GM20431 (cell line): ENCODE measurements around the gene SMOC1.

Experiments
- in situ Hi-C: fragments of 300-500 bp; cut with MseI, MboI; formaldehyde crosslinking; loops from one replicate; pipeline ENCODE4 v1.15.0; 2020; ENCODE audit warnings: low sequenced_read_pairs; ENCODE audit not compliant: unreplicated experiment

The SMOC1 gene, protein sequence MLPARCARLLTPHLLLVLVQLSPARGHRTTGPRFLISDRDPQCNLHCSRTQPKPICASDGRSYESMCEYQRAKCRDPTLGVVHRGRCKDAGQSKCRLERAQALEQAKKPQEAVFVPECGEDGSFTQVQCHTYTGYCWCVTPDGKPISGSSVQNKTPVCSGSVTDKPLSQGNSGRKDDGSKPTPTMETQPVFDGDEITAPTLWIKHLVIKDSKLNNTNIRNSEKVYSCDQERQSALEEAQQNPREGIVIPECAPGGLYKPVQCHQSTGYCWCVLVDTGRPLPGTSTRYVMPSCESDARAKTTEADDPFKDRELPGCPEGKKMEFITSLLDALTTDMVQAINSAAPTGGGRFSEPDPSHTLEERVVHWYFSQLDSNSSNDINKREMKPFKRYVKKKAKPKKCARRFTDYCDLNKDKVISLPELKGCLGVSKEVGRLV

DNA sequence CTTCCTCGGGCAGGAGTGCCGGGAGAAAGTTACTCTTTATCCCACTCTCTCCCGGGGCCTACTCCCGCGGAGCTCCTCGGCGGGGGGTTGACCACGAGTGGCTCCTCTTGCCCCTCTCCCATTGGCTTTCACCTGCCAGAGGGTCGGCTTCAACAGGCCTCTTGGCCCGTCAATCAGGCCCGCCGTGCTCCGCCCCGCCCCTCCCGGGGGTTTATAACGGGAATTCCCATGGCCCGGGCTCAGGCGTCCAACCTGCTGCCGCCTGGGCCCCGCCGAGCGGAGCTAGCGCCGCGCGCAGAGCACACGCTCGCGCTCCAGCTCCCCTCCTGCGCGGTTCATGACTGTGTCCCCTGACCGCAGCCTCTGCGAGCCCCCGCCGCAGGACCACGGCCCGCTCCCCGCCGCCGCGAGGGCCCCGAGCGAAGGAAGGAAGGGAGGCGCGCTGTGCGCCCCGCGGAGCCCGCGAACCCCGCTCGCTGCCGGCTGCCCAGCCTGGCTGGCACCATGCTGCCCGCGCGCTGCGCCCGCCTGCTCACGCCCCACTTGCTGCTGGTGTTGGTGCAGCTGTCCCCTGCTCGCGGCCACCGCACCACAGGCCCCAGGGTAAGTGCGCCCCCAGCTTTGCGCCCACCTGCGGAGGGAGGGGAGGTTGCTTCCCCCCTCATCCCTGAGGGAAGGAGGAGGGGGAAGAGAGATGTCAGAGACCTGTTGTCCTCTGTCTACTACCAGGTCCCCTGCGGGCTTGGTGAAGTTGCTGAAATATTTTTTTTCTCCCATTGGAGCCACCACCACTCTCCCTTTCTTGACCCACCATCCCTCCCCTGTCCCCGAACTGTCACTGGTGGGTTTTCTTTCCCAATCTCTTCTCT is at the start of gene SMOC1:
TSS of gene SMOC1 (plus strand) at position 242 of the 869 bp plus-strand sequence. CDS start at position 505, 263 bp downstream.
- in situ Hi-C loops = no loop called here

DNA sequence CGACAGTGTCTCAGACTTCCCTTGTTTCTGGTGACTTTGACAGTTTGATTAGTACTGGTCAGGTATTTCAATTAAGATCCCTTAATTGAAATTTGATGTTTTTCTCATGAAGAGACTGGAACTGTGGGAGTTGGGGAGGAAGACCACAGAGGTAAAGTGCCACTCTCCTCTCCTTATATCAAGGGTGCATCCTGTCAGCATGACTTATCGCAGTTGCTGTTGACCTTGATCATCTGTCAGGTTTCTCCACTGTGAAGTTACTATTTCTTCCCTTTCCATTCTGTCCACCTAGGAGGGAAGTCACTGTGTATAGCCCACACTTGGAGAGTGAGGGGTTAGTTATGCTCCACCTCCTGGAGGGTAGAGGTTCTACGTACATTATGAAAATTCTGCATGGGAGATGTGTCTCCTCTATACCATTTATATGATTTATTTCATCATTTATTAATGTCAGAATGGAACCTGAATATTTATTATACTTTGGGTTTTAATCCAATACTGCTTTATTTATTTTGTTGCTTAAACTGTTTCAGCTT is 40.3 kb upstream of the SMOC1 start:
- in situ Hi-C loops = no loop called here

DNA sequence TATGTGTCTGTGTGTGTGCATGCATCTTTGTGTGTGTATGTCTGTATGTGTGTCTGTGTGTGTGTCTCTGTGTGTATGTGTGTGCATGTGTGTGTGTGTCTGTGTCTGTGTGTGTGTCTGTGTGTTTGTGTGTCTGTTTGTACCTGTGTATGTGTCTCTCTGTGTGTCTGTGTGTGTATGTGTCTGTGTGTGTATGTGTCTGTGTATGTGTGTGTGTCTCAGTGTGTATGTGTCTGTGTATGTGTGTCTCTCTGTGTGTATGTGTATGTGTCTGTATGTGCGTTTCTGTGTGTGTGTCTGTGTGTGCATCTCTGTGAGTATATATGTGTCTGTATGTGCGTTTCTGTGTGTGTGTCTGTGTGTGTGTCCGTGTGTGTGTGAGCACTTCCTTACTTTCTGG is 39.6 kb upstream of the SMOC1 start:
- in situ Hi-C loops = no loop called here

DNA sequence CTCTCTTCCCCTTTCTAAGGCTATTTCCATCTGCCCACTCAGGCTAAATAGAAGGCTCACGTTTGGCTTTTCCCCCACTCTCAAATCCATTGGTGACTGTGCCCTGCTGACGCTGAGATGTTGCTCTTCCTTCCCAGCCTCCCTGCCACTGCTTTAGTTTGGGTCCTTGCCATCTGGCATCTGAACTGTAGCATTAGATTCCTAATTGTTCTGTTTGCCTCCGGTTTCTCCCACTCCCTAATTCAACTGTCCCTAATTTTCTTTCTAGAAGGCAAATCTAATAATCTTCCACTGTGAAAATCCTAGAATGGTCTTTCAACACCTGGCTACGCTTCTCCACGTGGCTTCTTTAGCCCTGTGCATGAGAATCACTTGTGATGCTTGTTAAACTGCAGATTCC is 37.6 kb upstream of the SMOC1 start:
- in situ Hi-C loops = no loop called here

DNA sequence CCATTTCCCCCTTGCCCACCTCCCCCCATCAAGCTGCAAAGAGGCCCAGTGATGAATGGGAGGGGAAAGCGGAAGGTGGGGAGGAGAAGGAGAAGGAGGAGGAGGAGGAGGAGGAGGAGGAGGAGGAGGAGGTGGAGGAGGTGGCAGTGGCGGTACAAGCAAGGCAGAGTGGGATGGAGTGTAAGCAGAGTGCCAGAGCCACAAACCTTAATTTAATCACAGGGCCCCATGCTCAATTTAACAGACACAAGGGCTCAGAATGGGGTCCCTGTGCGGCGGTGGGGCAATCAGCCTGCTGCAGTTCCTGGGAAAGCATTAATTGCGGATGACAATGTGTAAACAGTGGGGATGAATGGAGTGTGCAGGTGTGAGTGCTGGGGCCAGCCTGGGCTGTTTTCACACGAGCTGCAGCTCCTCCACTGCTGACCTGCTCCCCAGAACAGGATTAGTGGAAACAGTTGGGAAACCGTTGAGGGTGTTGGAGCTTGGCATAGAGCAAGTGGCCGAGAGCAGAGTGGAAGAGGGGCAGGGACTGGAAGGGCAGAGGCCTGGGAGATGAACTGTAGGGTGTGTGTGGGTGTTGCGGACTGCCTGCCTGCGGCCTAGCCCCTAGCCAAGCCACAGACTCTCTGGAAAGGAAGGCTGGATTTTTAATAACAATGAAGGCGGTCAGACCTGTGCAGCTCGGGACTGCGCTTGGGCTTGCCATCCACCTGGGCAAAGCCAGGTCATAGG is 36.4 kb upstream of the SMOC1 start:
- in situ Hi-C loops = no loop called here

DNA sequence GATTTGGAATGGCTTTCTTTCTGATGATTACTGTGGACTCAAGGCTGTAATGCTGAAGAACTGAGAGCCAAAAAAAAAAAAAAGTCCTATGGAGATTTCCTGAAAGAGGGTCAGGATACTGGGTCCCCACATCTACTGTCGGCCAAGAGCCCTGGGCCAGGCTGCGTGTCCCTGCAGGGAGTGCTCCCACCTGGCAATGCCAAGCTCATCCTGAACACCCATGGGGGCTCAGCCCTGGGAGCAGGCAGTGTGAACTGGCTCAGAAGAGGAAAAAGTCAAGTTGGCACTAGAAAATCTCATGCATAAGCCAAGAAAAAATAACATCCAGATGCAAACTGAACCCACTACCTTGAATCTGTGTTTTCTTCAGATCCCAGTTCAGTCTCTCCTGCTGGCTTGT is 35.0 kb upstream of the SMOC1 start:
- in situ Hi-C loops = no loop called here

DNA sequence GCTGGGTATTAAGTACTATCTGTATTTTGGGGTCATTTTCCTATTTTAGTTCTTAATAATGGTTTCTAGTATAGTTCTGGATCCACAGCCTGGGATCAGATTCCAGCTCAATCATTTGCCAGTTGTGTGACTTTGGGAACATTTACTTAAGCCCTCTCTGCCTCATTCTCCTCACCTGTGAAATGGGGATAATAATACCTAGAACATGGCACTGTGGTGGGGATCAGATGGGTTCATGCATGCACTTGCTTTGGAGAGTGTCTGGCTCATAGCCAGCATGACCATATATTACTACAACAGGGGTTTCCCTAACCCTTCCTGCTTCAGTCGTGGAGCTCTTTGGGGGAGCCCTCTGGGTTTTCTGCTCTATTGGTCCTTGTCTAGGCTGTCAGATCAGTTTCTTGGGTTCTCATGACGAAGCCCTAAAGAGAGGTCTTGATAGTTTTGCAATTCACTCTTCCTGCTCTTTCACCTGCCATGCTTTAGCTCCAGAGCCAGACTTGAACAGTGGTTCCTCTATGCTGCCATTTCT is 34.1 kb upstream of the SMOC1 start:
- in situ Hi-C loops = no loop called here

DNA sequence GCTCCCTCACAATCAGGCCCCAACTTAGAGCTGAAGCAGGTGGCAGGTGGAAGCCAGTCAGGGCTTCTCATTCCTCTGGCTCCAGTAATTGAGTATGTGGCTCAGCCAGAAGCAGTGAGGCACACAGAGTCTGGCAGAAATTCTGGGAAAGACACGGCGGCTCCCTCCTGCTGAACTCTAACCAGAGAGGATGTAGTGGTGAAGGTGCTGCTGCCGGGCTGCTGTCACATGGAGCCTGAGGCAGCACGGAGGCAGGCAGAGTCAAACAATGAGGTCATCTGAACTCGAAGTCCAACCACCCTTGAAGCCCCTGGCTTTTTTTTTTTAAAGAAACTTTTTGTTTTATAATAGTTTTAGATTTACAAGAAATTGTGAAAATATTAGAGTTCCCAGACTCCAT is 33.4 kb upstream of the SMOC1 start:
- in situ Hi-C loops = no loop called here

DNA sequence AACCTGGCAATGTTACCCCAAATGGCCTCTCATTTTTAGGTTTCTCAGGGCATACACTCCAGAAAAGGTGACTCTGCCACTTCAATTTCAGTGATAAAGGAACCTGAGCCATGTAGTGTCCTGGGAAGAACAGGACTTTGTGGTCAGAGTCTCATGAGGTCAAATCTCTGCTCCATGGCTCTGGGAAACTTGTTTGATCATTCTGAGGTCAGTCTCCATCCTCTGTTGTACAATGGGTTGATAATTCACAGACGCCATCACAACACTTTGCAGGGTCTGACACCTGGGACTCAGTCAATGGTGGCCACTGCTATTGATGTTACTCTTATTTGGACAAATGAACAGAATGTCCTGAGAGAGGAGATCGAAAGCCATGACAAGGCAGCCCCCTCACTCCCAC is 31.1 kb upstream of the SMOC1 start:
- in situ Hi-C loops = no loop called here

DNA sequence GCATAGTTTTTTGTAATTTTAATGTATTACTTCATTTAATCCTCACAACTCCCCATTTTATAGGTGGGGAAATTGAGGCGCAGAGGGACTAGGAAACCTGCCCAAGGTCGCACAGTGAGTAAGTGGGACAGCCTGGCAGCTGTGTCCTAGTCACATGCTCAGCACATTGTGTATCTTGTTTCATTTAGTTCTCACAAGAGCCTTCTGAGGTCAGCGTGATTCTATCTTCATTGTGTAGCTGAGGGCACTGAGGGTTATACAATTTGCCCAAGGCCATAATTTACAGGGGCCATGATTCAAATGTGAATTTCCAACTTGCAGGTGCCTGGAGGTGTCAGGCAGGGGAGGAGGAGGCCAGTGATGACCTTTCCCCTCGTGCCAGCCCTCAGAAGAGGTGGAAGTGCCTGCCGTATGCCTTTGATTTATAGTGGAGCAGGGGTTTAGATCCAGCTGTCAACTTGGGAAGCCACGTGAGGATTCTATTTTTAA is 30.3 kb upstream of the SMOC1 start:
- in situ Hi-C loops = no loop called here

DNA sequence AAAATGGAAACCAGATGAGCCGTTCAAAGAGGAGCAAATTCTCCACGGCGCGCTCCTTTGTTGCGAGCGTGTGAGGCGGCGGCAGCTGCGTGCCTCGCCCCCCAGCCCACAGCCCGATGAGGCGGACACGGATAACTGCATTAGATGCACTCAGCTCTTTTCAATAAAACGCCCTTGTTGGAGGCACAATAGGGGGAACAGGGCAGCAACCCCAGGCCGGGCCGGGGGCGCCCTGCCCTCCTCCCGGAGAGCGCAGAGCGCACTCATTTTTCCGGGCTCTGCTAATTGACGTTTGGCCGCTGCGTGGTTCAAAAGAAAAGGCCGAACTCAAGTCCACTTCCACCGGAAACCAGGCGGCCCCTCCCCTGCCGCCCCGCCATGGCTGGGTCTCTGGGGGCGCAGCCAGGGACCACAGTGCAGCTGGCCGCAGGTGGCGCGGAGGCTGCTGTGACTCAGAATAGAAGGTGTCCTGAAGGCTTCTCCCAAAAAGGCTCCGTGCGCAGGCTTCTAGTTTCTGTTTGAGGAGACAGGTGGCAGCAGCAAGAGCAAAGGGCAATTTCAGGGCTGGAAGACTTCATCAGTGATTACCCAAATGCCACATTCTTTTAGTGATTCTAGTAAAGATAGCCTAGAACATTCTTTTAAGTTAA is 29.0 kb upstream of the SMOC1 start:
- in situ Hi-C loops = no loop called here

DNA sequence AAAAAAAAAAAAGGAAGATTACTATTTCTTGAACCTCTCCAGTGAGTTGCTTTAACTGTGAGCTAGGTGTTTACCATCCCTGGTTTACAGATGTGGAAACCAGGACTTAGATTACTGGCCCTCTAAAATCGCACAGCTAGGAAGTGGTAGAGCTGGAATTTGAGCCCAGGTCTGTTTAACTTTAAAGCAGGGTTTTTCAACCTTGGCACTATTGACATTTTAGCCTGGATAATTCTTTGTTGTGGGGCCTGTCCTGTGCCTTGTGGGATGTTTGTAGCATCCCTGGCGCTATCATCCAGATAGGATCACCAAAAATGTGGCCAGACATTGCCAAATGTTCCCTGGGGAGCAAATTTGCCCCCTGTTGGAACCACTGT is 28.5 kb upstream of the SMOC1 start:
- in situ Hi-C loops = no loop called here

DNA sequence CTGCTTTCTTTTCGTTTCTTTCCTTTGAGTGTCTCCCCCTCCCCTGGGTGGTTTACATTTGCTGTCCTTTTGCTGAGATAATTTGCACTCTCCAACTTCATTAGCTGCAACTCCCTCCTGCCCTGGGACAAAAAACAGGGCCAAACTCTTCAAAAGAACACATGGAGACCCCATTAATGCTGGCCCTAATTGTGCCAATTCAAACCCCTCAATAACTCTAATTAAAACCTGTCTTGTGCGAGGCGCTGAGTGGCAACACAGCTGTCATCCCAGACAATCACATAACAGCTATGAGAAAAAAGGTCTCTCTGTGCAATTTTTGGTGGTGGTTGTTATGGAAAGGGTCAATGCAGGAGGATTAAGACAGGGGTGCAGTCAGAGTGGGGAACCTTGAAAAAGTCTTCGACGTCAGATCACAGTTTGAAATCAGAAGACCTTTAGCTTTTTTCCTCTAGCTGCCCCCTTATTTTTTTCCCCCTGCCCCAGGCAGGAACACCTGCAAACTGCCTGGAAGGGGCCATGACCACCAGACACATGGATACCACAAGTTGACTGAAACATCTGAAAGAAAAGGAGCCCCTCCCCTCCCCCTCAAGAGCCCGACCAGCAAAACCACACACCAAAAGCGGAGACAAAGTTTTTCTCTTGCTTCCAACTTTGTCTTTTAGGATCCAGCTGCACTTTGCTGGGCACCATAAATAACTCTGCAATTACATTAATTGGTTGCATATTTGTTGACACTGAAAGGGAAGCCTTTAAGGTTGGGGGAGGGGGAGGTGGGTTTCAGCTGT is 26.5 kb upstream of the SMOC1 start:
- in situ Hi-C loops = no loop called here

DNA sequence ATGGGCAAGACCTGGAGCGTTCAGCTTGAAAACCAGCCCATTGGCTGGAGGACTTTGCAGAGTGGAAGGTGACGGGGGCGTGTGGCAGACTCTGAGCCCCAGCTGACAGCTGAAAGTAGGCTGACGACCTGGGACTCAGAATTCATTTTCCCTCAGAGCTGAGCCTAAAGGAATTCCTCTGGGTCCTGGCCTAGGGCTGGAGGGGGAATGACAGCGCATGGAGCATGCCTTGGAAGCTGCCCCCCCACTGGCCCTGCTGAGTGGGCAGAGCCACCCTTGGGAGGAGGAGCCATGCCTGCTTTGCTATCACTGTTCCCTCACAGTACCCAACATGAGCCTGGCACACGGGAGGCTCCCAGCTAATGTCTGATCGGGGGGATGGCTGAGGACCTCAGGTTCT is 25.4 kb upstream of the SMOC1 start:
- in situ Hi-C loops = no loop called here

DNA sequence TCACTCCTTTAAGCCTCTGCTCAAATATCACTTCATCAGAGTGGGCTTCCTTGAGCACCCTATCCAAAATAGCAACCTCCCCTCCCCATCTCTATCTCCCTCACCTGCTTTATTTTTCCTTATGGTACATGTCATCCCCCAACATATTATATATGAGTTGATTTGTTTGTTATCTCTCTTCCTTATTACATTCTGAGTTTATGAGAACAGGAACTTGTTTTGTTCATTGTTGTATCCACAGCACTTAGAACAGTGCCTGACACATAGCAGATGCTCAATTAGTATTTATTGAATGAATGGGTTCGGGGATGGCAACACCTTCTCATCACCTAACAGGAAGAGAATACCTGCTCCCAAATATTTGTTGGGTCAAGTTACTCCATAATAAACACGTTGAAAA is 24.6 kb upstream of the SMOC1 start:
- in situ Hi-C loops = no loop called here

DNA sequence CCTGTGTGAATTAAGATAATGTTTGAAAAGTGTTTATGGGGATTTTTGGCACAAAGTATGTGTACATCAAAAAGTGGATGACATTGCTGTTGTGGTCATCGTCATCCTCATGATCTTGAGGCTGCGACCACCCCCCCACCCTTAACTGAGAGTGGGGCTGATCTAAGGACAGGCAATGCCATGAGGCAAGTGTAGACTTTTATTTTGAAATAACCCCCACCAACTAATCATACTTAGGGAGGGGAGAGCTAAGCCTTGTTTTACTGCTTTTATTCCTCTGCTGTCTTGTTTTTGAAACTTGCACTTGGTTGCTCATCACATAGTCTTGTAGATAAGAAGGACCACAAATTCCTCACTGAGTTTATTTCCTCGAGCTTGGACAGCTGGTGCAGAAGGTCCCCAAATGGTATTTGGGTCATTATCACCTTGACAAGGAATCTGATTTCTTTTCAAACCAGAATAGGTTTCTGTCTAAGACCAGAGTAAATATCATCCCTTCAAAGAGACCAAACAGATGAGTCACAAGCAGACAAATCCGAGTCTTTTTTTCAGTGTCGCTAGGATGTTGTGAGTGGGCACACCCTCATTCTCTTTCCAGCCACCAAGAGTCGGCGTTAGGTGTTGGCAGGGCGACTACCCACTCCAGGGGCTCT is 23.9 kb upstream of the SMOC1 start:
- in situ Hi-C loops = no loop called here

DNA sequence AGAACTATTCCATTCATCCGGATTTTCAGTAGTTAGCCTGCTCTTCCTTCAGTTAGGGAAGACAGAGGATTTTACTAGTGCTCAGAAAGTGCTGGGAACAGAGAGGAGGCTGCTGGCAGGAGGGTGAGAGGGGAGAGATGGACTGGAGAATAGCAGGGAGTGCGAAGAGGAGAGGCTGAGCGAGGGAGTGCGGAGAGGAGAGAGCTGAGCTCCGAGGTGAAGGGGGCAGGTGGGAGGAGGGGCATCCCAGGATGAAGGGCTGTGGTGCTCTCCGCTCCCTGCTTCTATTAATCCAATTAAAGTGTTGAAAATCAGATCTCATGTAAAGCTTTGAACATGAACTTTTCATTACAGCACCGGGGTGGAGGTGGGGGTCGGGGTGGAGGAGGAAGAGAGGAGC is 20.4 kb upstream of the SMOC1 start:
- in situ Hi-C loops = no loop called here

DNA sequence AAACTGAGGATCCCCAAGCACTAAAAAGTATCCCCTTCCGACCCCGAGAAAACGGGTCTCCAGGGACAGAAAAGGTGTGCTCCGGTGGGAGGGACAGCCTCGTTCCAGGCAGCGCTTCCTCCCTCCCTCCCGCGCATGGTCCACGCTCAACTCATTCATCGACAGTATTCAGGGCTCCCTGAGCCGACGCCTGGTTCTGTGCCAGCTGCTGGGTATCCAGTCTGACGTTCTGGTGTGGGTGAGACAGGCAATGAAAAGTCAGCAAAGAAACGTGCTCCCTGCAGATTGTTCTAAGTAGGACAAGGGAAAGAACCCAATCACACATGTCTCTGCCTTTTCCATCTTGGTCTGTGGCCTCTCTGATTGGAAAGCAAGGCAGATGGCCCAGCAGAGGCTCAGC is 19.6 kb upstream of the SMOC1 start:
- in situ Hi-C loops = no loop called here
